ENCODE results near the gene ANGPTL7.

Gene ANGPTL7

DNA sequence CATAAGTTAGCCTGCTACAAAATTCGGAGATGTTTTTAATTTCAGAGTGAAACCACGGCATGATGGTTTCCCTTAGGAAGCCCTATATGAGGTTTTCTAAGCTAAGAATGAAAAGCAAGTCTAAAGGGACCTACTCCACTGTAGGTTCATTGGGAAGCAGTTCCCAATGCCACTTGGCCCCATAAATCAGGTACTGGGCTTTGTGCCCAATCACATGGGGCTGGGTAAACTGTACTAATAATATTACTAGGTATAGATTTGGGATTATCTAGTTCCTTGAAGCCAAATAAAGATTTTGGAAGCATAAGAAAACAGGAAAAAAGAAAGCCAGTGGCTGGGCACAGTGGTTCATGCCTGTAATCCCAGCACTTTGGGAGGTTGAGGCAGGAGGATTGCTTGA is 19.1 kb upstream of the ANGPTL7 start:
- DNase-seq: no peak

DNA sequence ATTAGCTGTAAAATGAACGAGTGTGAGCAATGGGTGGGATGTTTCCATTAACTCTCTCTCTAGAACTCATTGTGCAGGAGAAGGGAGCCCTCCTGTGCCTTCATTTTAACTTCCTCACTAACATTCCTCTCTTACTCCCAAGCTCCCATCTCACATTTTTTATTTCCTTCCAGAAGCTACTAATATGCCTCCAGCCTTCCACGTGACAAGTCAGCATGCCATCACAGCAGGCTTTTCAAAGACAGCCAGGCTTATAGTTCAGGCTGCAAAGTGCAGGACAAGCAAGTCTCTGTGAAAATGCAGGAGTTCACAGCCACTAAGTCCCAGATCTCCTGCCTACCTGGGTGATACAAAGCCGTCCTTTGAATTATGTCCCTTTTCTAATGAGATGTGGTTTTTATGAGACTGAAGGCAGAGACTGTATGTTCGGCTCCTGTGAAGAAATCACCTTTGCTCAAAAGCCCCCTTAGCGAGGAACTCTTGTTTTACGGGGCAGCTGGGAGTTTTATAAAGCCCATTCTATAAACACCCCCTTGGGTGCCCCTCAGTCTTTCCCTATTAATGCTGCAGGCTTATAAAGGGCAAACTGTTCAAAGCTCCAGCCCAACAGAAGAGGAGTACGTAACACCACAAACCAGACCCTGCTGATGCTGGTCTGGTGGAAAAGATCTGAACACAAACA is 14.8 kb upstream of the ANGPTL7 start:
- no peak for DNase-seq

DNA sequence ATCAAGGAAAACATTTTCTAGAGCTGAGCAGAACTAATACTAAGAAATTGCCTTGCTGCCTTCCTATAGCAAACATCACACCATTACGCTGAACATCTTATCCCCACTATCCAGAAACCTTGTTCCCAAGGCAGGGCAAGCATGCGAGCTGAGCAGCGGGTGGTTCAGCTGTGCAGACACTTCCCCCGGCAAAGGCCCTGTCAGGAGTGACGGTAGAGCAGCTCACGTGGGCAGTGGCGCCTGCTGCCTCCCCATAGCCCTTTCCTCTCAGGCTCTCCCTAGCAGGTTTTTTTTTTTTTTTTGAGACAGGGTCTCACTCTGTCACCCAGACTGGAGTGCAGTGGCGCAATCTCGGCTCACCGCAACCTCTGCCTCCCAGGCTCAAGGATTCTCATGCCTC is 13.7 kb upstream of the ANGPTL7 start:
- no peak for DNase-seq

DNA sequence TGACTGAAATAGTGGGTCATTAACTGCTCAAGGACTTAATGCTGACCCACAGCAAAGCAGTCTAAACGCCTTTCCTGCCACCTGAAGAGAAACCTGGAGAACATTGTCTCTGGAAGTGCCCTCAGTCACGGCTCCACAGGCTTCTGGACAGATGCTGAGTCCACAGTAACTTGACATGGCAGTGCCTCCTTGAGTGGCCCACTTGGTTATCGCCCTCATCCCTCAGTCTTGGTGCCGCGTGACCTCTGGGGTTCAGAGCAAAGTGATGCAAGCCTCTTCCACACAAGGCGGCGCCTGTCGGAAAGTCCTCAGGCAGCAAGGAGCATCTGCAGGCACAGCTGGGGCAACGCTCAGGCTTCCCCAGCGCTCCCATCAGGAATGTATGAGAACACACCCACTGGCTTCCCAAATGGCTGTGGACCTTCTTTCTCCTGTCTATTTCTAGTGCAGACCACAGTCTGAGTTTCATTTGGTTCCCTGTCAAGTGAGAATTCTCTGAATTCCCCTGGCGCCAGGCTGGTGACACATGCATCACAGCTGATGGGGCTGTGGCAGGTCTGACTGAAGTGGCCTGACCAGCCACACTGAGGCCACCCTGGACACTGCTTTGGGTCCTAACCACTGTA is 13.0 kb upstream of the ANGPTL7 start:
- no peak for DNase-seq

DNA sequence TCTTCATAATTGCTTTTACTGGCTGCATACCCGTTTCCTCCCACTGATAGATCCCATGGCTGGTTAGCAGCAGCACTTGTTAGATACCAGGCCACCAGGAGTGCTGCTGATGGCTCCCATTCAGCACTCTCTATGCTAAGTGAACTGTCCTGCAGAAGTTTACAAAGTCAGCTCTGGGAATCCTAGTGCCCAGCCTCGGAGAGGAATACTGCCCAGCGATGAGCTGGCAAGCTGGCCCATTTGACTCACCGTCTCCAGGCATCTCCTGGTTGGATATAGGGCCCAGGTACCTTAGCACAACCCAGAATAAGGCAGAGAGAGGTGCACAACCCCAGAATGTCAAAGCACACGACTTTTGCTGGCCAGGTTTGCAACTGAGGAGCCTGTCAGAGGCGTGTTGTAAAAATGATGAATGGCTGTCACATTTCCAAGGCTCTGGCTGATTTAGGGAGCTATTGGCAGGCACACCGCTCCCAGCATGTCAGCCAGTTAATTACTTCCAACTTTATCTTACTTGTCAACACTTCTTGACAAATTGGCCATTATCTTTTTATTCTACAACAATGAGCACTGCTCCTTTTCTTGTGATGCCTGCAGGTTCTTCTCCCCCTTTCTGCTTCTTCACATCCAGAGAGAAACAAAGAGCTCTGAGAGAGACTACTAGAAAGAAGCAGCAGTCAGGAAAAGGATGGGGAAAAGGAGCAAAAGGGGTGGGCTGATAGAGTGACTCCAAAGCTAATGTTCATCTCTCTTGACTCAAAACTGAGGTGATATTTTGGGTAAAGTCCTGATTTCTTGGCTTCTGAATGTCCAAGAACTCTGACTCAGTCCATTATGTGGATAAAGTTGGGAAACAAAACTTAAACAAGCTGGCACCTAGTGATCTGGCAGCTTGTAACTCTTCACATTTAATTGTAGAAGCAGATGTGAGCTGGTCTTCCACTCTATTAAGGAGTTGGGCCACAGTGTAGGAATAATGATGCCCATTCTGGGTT is 10.8 kb upstream of the ANGPTL7 start:
- peak; percentile 20 for DNase-seq

DNA sequence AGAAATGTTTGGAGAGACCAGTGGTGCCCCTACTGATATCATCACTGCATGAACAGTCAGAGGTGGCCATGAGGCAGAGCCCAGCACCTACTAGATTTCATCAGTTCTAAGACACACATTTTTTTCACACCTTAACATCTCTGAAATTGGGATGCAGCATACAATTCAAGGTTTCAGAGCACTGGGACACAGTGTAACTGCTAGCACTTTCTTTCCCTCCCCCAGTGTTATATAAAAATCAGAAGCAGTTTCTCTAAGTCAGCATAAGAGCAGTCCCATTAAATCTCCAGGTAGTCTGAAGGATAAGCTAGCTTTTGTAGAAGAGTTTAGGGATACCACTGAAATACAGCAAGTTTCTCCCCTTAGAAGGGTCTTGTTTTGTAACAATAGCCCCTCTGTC is 10.0 kb upstream of the ANGPTL7 start:
- no peak for DNase-seq

DNA sequence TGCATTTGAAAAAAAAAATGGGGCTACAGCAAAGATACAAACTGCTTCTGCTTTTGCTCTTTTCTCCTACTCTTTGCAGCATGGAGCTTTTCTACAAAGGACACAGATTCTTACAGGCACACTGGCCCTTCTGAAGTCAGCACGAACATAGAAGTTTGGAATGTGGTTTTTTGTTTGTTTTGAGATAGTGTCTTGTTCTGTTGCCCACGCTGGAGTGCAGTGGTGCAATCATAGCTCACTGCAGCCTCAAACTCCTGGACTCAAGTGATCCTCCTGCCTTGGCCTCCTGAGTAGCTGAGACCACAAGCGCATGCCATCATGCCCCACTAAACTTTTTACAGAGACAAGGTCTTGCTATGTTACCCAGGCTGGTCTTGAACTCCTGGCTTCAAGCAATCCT is 9.4 kb upstream of the ANGPTL7 start:
- DNase-seq: peak; percentile 12

DNA sequence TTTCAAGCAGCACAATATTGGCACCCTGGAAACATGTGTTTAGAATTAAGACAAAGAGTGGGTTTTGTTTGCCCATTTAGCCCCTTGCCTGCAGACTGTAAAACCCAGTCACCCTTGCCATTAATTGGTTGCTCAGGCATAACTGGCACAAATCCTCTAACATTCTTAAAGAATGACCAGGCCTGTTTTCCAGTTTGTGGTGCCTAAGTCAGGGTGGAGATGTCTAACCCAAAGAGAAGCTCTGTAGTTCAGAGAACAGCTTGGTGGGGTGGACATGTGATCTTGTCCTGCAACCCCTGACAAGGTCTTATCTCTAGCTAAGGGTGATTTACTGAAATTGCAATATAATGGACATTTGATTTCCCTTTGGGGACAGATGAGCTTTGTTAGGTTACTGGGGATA is 8.8 kb upstream of the ANGPTL7 start:
- peak; percentile 52 for DNase-seq

DNA sequence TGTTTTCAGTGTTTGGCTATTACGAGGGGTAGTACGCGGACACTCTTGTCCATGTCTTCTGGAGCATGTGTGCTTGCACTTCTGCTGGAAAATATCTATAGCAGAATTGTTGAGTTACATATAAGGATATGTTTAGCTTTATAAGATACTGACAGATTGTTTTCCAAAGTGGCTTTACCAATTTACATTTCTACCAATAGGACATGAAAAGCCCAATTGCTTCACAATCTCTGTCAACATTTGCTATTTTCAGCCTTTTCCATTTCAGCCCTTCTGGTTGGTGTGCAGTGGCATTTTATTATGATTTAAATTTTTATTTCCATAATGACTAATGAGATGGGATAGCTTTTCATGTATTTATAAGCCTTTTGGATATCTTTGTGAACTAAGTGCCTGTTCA is 6.3 kb upstream of the ANGPTL7 start:
- no peak for DNase-seq

DNA sequence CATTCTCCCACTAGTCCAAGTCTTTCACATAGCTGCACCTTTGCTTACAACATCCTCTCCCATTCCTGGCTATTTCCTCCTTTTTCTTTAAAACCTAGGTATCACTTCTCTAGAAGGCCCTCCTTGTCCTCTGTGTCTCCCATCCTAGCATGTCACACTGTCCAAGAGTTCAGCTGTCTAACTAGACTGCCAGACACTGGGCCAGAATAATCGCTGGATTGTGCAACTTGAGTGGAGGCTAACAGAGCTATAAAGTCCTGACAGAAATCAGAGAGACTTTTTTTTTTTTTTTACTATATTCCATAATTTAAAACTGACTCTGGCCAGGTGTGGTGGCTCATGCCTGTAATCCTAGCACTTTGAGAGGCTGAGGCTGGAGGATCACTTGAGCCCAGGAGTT is 4.2 kb upstream of the ANGPTL7 start:
- no peak for DNase-seq

DNA sequence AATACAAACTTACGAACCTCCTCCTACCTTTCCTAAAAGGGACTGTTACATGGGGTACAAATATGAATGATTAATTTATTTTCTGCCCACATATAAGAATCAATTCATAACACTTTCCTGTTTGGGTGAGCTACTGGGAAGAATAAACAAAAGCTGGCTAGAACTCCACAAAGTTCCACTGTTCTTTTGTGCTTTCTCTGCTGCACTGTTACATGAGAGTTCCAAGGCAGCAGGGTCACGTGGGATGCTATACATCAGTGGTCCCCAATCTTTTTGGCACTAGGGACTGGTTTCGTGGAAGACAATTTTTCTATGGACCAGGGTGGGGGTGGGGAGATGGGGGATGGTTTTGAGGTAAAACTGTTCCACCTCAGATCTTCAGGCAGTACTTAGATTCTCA is 2.2 kb upstream of the ANGPTL7 start:
- DNase-seq: no peak

DNA sequence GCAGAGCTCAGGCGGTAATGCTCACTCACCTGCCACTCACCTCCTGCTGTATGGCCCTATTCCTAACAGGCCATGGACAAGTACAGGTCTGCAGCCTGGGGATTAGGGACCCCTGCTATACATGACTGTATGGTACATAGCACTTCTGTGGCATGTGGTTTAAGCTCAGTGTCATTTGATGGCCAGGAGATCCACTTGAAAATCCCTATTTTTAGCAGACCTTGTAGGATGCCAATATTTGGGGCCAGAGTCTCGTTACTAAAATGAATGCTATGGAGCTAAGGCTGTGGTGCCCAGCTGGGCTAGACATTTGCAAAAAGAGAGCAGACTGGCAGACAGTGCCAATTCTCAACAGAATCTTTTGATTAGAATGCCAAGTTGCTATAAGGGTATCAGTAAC is 1.7 kb upstream of the ANGPTL7 start:
- no peak for DNase-seq

DNA sequence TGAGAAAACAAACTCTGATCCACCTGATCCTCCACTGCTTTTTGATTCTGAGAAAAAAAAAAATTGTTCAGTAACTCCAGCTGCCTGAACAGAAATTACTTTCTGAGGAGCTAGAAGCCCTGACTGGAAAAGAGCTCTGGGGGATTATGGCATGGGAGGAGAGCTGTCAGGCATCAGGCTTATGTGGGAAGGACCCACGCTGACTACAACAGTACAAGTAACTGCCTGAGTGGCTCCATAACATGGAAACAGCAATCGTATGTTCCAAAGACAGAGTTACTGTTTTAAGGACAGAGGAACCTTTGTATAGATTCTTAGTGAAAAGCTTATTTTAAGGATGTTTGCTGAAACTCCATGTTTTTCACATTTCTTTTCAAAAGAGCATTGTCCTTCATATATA is 1.2 kb upstream of the ANGPTL7 start:
- DNase-seq: no peak

DNA sequence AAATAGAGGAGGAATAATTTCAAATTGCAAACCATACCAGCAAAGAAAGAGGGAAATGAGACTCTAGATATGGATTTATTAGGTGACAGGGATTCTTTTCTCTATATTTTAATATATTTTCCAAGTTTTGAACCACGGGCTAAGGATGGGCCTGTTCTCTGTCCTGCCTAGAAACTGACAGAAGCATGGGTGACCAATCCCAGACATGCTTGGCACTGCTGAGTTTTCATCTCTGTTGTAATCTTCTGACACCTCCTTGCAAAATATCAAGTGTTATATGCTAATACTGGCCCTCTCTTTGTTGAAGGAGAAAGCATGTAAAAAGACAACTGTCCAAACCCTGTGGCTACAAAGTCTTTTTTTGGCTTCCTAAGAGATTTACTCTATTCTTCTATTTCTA is 774 bp upstream of the ANGPTL7 start:
- no peak for DNase-seq

DNA sequence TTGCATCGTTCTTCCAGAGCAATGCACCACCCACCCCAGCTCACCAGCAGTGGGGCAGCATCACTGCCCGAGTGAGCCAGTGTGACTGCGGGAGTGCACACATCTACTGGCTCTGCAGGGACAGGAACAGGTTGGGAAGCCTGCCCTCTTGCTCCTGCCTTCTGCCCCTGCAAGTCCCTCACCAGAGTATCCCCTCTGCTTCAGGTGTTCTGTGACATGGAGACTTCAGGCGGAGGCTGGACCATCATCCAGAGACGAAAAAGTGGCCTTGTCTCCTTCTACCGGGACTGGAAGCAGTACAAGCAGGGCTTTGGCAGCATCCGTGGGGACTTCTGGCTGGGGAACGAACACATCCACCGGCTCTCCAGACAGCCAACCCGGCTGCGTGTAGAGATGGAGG is 4.2 kb downstream of the ANGPTL7 start:
- DNase-seq: no peak

DNA sequence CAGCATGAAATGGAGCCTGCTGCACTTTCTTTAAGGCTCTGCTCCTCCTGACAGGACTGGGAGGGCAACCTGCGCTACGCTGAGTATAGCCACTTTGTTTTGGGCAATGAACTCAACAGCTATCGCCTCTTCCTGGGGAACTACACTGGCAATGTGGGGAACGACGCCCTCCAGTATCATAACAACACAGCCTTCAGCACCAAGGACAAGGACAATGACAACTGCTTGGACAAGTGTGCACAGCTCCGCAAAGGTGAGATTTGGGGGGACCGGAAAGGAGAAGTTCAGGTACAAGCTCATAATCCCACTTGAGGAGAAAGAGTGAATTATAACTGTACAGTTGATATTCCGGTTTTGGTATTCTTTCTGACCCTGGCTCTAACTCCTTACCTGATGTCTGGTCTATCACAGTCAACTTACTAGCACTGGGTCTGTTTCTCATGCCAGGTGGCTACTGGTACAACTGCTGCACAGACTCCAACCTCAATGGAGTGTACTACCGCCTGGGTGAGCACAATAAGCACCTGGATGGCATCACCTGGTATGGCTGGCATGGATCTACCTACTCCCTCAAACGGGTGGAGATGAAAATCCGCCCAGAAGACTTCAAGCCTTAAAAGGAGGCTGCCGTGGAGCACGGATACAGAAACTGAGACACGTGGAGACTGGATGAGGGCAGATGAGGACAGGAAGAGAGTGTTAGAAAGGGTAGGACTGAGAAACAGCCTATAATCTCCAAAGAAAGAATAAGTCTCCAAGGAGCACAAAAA is 5.4 kb downstream of the ANGPTL7 start:
- no peak for DNase-seq

DNA sequence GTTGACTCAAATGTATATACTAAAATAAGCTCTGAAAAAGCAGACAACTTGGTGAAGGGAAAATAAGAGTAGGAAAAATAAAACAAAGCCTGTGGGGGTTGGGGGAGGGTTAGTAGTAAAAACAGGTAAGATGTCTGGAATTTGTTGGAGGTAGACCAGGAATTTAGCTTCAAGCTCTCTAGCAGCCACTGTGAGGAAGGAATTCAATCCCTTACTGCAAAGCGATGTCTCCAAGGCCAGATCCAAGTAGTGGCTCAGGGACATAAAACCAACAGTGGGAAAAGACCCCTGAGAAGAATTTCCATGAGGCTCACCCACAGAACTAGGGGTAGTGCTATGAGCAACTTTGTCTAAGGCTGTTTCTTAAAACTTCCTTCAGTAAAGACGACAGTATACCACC is 7.8 kb downstream of the ANGPTL7 start:
- DNase-seq: no peak

DNA sequence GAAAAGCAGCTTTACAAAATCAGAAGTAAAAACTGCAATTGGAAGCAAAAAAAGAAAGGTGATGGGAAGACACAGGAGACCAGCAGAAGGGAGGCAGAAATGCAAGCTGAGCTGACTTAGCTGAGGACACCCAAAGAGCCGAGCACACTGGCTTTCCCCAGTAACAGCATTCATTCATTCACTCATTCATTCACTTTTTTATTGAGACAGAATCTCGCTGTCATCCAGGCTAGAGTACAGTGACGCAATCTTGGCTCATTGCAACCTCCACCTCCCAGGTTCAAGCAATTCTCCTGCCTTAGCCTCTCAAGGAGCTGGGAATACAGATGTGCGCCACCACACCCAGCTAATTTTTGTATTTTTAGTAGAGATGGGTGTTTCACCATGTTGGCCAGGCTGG is 8.2 kb downstream of the ANGPTL7 start:
- DNase-seq: no peak

DNA sequence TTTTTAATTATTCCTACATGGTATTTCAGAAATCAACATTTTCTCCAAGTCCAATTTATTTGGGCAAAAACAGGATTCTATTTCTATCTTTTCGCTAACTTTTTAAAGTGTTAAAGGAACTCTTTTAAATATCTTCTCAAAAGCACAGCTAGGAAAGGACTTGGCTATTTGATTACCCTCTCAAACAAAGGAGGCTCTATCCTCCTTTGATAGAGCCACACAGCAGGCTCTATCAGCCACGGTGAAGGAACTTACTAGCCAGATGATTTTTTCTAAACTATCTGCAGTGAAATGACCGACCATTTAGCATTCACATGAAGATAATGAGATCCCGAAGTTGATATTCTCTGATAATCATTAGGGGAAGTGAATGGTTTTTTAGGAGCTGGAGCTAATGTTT is 9.1 kb downstream of the ANGPTL7 start:
- no peak for DNase-seq

DNA sequence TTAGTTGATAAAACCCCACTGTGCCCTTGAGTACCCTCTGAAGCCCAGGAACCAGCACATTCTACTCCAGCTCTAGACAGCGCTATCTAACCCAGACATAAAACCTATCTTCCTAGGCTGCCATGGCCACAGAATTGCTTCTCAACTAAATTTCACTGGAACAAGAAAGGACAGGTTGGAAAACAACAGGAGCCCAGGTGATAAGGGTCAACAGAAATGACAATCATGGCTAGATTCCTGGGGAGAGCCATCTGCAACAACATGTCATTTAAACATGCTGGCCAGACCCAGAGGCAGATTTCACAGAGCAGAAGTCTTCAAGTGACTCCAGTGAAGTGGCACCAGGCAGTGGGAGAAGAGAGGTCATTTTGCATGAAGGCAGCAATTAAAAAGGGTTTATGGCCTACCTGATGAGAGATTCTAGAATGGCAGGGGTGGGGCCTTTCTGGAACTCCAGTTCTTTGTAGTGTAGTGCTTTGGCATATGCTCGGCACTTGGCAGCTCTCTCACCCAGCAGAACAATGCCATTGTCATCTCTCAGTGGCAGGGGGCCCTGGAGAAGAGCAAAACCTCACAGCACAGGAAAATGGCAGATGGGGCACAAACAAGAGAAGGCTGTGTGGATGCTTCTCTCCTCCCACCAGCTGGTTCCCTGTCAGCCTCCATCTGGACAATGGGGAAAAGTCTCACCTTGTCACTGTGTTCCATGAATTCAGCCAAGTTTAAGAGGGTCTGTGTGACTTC is 9.9 kb downstream of the ANGPTL7 start:
- DNase-seq: no peak

DNA sequence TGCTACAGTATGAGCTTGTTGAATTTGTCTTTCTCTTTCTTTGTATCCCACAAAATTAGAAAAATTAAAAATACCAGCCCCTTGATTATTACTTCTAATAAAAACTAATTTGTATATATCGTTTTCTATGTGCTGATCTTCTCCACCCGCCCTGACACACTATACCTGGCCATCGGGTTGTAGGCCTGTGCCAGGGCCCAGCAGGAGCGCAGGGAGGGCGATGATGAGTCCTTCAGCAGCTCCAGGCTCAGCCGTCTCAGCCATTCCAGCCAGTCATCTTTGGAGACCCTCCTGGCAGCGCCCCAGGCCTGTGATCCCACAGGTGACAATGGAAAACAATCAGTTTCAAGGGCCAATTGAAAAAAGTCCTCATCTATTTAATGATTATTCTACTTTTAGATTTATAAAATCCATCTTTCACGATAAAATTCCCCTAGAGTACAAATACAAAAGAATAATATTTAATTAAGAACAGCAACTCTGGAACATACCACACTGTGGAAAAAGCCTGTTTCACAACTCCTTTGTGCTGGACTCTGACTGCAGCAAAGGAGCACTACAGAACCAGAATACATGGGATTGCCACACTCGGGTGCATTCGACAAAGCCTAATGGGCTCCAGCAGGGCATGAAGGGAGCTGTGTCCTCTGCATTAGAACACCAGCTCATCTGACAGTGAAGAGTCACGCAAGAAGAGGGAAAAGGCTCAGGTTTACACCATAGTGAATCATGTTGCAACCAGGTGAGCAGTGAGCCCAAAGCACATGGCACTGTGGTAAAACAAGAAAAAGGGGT is 15.4 kb downstream of the ANGPTL7 start:
- DNase-seq: no peak

All from NCI-H226 (cell line).